HG03378 (cell line): ENCODE data around the gene TFB2M.
A peak's percentile ranks its signal among the peaks of the same experiment; 100 is the strongest.

Source experiments
- ATAC-seq: cut with Tn5 transposase; IDR thresholded peaks from one replicate; pipeline ENCODE4 v1.9.1; 2021; ENCODE audit warnings: mild to moderate bottlenecking, moderate library complexity; ENCODE audit not compliant: unreplicated experiment

The TFB2M gene

DNA sequence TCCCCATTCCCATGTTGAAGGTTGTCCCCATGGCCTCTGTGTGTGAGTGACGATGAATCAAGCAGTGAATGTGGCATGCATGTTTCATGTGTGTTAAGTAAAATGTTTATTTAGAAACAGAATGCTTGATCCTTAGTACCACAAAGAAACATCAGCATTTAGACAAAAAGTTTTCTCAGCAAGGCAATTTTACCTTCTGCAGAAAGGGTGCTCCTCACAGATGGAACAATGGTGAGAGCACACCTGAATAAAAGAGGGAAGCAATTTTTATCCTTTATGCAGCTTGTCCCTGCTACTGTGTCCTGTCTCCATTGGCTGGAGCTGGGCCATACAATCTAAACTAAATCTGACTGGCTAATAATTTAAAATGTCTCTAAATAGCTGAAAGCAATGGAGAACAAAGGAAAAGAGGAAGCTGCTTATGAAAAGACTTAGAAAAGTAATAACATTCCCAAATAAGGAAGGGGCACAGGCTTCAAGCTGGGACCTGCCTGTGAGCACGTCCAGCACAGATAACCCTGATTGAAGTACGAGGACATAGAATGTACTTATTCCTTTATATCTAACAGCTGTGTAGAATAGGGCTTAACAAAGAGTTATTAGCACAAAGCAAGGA is 50.6 kb downstream of the TFB2M start:
- no peak for ATAC-seq

DNA sequence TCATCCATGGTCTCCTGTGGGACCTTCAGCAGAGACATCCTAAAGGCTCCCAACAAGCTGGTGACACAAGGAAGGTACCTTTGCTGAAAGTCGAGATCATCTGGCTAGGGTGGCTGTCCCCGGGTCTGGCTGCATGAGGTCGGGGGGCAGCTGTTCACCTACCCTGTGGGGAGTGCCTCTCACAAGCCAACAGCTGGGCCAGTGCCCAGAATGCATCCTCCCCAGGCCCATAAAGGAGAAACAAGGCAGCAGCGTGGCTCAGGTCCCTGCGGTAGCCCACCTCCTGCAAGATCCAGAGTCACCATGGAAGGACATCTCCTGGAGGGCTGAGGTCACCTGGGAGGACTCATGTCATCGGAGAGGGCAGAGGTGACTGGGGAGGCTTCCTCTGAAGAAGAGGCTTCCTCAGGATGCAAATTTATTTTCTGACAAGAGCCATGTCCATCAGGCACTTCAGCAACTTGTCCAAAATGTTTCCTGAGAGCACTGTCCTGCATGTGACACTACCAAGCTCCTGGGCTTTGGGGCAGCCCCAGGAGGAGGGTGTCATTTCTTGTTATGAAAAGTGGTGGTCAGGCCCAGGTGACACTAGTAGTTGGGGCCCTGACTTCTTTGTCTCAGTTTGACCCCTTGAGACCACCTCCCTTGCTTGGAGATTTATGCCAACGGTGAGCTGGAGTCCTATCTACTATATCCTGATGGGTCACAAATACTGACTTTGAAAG is 52.3 kb downstream of the TFB2M start:
- ATAC-seq, result no peak

DNA sequence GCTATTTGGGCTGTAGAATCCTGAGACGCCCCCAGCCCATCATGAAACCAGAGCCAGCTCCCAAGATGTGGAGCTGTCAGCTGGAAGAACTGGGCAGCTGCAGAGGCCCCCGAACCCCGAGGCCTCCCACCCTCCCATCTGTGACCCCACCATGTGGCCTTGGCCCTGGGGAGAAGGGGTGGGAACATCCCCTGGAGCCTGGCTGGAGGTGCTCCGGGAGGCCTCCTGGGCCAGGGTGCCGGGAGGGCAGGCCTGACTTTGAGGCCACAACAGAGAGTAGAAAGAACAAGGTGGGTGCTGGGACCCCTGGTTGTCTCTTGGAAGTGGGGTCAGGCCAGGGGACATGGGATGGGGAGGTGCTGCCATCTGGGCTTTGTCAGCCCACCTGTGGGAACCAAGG is 53.0 kb downstream of the TFB2M start:
- no peak for ATAC-seq

DNA sequence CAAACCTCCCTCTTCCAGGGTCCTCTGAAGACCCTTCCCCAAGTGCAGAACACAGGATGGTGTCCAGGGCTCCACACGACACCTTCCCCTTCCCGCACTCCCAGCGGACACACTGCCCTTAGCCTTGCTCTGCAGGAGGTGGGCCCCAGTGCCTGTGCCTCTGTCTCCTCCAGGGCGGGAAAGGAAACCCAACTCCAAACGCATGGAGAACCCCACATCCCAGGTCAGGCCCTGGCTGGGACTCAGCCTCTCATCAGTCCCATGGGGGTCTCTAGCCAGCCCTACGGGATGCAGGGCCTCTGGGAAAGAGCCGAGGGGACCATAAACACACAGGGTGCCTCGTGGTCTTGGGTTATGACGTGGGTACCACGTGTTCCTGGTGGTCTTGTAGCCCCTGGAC is 53.4 kb downstream of the TFB2M start:
- ATAC-seq, result no peak

DNA sequence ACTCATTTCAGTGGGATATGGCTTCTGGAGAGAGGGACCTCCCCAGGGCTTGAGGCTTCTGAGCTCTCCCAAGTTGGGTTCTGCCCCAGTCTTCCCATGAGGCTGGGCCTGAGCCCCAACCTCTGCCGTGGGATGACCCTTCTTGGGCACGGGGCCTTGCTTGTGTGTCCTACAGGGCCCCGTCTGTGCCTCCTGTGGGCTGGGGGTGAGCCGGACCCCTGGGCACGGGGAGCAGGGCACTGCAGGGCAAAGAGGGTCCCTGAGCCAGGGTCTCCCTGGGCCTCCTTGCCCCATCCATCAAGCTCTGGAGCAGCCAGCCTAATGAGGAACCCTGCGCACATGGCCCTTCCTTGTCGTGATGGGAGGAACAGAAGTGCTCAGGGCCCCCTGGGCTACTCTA is 53.8 kb downstream of the TFB2M start:
- ATAC-seq, result no peak

DNA sequence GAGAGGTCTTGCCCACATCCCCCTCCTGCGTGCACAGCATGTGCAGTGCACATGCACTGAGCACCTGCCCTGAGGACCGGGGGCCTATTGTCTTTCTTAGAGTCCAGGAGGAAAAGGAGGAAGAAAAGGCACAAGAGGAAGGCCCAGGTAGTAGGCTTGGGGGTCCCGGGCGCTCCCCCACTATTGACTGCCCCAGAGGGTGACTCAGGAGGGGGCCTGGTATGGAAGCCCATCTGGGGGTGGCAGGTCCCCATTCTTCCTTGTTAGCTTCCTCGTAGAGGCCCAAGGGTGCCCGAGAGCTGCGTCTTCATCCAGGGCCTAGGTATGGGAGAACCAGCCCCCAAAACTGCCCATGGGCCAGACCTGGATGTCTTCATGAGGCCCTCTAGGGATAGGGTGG is 54.9 kb downstream of the TFB2M start:
- ATAC-seq, result no peak

DNA sequence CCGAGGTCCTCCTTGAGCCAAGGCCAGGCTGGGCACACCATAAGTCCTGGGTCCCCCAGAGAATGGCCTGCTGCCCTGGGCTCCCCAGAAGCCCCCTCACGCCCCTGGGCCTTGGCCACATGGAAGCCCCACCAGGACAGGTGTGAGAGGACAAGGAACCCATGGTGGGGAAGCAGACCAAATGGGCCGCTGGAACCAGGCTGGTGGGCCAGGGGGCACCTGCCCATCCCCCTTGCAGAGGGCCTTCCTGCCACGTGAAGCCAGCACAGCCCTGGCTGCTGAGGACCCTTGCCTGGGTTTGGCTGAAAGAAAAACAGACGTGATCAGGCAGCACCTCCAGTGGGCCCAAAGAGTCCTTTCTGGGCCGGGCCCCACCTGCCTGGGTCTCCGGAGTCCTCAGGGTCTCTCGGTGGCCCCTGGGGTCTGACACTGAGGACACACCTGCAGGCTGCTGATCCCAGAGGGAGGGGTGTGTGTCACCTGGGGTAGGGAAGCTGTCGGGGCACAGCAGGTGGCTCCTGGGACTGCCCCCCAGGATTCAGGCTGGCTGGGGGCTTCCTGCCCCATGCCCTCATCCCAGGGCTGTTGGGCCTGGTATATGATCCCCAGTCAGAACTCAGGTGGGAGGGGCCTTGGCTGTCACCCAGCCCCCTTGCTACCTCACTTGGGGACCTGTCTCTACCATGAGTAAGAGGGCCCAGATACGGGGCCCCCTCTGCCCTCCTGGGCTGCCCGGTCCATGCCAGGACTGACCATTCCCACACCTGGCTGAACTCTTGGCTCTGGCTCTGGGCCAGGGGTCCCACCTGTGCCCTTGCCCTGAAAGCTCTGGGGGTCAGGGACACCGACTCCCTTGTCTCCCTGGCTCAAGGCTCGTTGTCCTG is 55.7 kb downstream of the TFB2M start:
- no peak for ATAC-seq

DNA sequence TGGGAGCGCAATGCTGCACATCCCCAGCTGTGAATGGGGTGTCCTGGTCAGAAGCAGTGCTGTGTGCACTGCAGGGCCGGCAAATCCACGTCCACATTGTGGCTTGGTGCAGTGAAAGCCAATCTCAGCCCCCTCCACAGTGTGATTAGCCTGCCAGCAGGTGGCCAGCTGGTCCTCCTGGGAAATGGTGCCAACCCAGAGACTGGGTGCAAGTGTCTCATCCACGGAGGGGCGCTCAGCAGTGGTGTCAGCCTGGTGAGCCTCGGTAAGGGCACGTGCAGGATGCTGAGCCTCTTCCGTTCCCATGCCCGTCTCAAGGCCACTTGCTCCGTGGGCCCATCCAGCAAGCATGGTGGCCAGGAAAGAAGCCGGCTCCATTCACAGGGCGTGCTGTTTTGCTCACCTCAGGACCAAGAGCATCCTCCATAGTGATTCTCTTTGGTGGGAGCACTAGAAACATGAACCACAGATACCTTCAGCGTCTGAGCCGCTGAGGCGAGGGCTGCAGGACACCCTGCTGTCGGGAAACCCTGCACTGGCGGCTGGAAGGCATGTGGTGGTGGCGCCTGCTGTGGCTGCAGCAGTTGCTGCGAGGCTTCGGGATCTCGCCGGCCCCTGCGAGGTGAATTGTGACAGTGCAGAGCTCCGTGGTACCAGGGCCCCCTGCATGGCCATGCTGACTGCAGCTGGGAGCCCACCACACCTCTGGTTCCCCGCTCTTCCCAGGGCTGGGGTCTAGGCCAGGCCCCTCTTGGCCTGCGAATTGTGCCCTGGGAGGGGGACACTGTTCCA is 57.0 kb downstream of the TFB2M start:
- ATAC-seq, result no peak

DNA sequence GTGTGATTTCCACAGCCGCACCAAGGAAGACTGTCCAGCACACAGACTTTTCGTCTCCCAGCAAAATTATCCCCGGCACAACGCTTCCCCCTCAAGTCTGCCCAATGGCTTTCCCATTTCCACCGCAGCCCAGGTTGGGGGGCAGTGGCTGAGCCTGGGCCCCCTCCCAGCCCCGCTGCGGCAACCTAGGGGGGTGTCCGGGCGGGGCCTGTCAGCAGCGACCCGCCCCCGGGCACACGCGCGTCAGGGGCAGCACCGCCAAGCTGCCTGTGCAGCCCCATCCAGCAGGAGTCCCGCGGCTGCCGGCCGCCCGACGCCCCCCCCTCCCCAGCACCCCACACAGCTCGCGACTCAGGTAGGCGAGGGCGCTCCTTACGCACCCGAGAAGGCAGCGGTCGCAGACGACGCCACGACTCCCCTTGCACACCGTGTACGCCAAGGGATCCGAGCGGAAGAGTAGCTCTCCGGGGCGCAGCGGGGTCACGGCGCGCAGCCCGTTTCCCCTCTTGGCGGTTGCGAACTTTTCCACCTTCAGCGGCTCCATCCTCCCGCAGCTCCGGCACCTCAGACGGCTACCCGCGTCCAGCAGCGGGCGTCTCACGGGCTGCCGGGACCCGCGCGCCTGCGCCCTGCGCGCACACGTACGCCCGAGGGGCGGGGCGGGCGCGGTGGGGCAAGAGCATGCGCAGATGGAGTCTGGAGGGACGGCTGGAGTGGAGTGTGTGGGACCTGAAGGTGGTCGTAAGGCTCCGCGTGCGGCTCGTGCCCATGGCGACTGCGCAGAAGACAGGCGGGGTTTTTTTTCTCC is 59.2 kb downstream of the TFB2M start, which contains the start of gene SMYD3:
TSS of gene SMYD3 (minus strand) at position 606 of the 808 bp plus-strand sequence.
- peak; percentile 82 for ATAC-seq

DNA sequence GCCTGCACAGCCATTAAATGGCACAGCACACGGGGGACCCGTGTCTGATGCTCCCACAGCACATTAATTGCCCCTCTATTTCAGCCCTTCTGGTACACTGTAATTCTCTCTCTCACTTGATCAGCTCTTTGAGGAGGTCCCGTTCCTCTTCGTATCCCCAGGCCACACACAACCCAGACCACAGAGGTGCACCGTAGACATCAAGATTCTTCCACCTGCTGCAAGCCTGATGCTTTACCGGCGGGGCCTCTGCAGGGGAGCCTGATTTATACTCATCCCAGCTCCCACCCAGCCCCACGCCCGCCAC is 59.7 kb downstream of the TFB2M start:
- no peak for ATAC-seq

DNA sequence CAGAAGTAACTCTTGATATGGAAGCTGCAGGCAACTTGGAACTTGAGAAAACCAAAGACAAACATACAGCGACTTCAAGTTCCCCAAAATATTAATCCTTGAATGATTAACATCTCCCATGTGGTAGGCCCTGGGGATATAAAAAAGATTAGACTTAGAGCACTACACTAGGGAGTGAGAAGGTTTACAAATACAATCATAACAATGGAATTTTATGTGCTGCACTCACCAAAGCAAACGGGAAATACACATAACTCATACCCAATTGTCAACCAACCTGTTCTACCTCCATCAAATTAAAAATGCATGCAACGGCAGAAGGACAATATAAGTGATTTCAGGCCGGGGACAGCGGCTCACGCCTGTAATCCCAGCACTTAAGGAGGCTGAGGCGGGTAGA is 62.7 kb downstream of the TFB2M start:
- ATAC-seq, result no peak

DNA sequence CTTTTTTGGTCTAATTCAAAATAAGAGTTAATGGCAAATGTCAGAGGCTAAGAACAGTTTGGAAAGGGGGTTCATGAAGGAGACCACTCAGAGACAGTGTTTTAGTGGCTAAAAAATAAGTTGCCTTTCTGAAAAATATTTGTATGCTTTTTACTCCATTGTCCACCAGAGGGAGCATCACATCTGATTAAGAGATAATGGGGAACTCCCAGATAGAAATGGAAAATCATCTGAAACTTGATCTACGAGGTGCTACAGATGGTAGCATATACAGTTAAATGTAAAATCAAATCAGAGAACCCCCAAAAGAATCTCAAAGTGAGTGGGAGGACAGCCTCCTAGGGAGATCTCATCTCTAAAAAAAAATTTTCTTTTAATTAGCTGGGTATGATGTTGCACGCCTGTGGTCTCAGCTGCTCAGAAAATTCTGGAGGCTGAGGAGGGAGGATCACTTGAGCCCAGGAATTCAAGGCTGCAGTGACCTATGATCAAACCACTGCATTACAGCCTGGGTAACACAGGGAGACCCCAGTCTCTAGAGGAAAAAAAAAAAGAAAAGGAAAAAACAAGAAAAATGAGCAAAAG is 68.6 kb downstream of the TFB2M start:
- ATAC-seq, result peak; percentile 64

DNA sequence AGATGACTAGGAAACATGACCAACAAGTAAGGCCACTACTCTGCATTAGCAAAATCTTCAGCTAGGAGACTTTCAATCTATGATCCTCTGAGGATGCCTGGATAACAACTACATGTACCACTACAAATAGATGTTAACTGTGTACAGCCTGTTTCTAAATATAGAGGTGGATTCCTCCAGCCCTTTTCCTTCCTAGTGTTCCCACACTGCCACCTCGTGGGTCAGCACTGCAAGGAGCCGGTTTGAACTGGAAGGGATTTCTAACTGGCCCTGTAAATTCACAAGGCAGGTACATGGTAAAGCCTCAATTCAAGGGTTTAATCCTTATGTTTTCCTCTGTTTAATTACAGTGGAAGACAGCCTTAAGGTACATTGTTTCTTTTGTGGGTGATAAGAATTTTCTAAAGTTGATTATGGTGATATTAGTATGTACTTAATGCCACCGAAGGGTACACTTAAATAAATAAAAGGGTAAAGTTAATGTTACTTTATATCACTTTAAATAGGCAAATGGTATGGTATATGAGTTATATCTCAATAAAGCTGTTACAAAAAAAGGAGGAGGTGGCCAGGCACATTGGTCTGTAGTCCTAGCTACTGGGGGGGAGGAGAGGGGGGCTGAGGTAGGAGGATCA is 73.3 kb downstream of the TFB2M start:
- ATAC-seq, result peak; percentile 44

DNA sequence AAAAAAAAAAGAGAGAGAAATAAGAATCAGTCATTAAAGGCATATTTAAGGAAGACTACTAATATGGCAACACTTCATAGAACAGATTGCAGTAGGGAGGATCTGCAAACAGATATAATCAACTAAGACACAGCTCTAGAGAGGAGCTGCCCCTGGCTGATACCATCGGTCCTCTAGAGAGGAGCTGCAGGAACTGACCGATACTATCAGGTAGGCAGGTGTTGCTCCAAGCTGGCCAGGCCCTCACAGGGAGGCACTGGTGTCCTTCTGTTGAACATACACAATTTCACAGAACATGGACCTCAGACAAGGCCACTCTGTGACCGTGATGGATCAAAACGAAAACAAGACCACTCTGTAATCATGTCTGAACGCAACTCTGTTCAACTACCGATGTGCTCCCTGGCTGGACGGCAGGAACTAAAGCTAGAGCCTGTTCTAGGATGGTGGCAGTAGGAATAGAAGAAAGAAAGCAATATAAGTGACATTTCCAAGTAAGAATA is 74.5 kb downstream of the TFB2M start:
- no peak for ATAC-seq
